GM18951 (cell line): ENCODE measurements around the gene SLC8B1.
A peak's percentile ranks its signal among the peaks of the same experiment; 100 is the strongest.

Source experiments
- POLR2A ChIP-seq: IDR thresholded peaks from 4 replicates; pipeline ENCODE4 v1.6.1; 2011; ENCODE audit warnings: mild to moderate bottlenecking; ENCODE audit not compliant: insufficient read length, insufficient read depth; ENCODE audit errors: extremely low read depth
- in situ Hi-C: fragments of 300-500 bp; cut with MboI; formaldehyde crosslinking; loops from one replicate; pipeline ENCODE4 v1.12.0; 2022; ENCODE audit warnings: low sequenced_read_pairs, mixed read lengths, inconsistent platforms; ENCODE audit not compliant: unreplicated experiment

The SLC8B1 gene

GRCh38 chr12:113334786-113335539, at the start of gene SLC8B1:
Gene SLC8B1, minus strand, starts transcription at chr12:113335109. Its CDS starts 2,231 bp downstream, at chr12:113332878.
- in situ Hi-C loops = no loop called here
- TF ChIP-seq POLR2A = peak; percentile 84

- in situ Hi-C loops = no loop called here
- no peak for TF ChIP-seq POLR2A
These were observed 47.3 kb upstream of the SLC8B1 start for GRCh38 chr12:113382206-113382605.

- TF ChIP-seq POLR2A = no peak
- in situ Hi-C loops = no loop called here
These were observed 46.3 kb upstream of the SLC8B1 start for GRCh38 chr12:113381220-113381619.

GRCh38 chr12:113378291-113378690, 43.4 kb upstream of the SLC8B1 start:
- in situ Hi-C loops = no loop called here
- TF ChIP-seq POLR2A = no peak

GRCh38 chr12:113374823-113375428, 40.0 kb upstream of the SLC8B1 start:
- no peak for TF ChIP-seq POLR2A

GRCh38 chr12:113373969-113374368, 39.1 kb upstream of the SLC8B1 start:
- in situ Hi-C loops = no loop called here
- TF ChIP-seq POLR2A = no peak

More at GRCh38 chr12:113374823-113375428, 40.0 kb upstream of the SLC8B1 start:
- in situ Hi-C loops = no loop called here

GRCh38 chr12:113373440-113373839, 38.5 kb upstream of the SLC8B1 start:
- in situ Hi-C loops = no loop called here
- no peak for TF ChIP-seq POLR2A

- in situ Hi-C loops = no loop called here
- TF ChIP-seq POLR2A = no peak
These were observed 37.5 kb upstream of the SLC8B1 start for GRCh38 chr12:113372371-113372770.

- TF ChIP-seq POLR2A = no peak
These were observed 36.9 kb upstream of the SLC8B1 start for GRCh38 chr12:113371808-113372207.

GRCh38 chr12:113370923-113371682, 36.2 kb upstream of the SLC8B1 start:
- TF ChIP-seq POLR2A = no peak
- in situ Hi-C loops = no loop called here

More at GRCh38 chr12:113371808-113372207, 36.9 kb upstream of the SLC8B1 start:
- in situ Hi-C loops = no loop called here

GRCh38 chr12:113369391-113369985, 34.6 kb upstream of the SLC8B1 start:
- TF ChIP-seq POLR2A = no peak
- in situ Hi-C loops = no loop called here

GRCh38 chr12:113368331-113368730, 33.4 kb upstream of the SLC8B1 start:
- in situ Hi-C loops = no loop called here
- TF ChIP-seq POLR2A = no peak

- no peak for TF ChIP-seq POLR2A
- in situ Hi-C loops = no loop called here
These were observed 31.9 kb upstream of the SLC8B1 start for GRCh38 chr12:113366827-113367226.
